ENCODE results near the gene ERGIC2. TPM values are rescaled to one million over a fixed set of nuclear protein-coding genes. Genes with fewer than 3 reads are reported as not detected.

The ERGIC2 gene
- total and polyA plus RNA-seq, 10 of the 15 experiments (the other 5 are each of a cell fraction or from before 2014, with no cell fraction given), result 26.1 to 181 (median 83.9) TPM

- no peak for TF ChIP-seq TCF3 (IDR thresholded peaks at IDR 0.05; ENCODE audit: borderline replicate concordance, insufficient read depth, low read depth, low read length)
- TF ChIP-seq CUX1 (IDR thresholded peaks at IDR 0.05; ENCODE audit: insufficient replicate concordance, low read depth, low read length), result no peak
- no peak for TF ChIP-seq RB1 (IDR thresholded peaks at IDR 0.05; ENCODE audit: borderline replicate concordance)
- TF ChIP-seq HSF1 (IDR thresholded peaks at IDR 0.05; ENCODE audit: low read depth, low read length), result no peak
- TF ChIP-seq POLR2AphosphoS2 (IDR thresholded peaks at IDR 0.05; ENCODE audit: low read depth, low read length), result 0 out of 2 replicates have a peak, but pooled peaks have one; percentile 31
- no peak for TF ChIP-seq ZNF687 (IDR thresholded peaks at IDR 0.05)
- no peak for TF ChIP-seq EED (IDR thresholded peaks at IDR 0.05; ENCODE audit: low read depth)
- TF ChIP-seq NR2C1 (IDR thresholded peaks at IDR 0.05), result peak; percentile 27; the same call in 1 of the 2 replicates
- TF ChIP-seq ESRRA (IDR thresholded peaks at IDR 0.05; ENCODE audit: low read length), result no peak
- TF ChIP-seq CEBPB (IDR thresholded peaks at IDR 0.05; ENCODE audit: borderline replicate concordance in 1 of 2, low read depth in 2 of 2, low read length in 2 of 2), result no peak
- TF ChIP-seq NFYA (IDR thresholded peaks at IDR 0.05; ENCODE audit: borderline replicate concordance, low read depth, low read length), result no peak
- TF ChIP-seq GATAD2B (conservative IDR thresholded peaks at IDR 0.05; ENCODE audit: low read depth), result no peak; the same call in 1 of the 2 replicates
- no peak for TF ChIP-seq SRF (IDR thresholded peaks at IDR 0.05; ENCODE audit: low read depth in 2 of 2, low read length in 2 of 2)
These were observed at the start of gene ERGIC2 (continued) for GRCh38 chr12:29380536-29381523.

All from GM12878 (cell line).